WTC11 (cell line): ENCODE results near the gene SLC37A3. TPM values are rescaled to one million over a fixed set of nuclear protein-coding genes. Genes with fewer than 3 reads are reported as not detected.

Experiments
- ATAC-seq: fragments of 200-7000 bp; cut with Tn5 transposase; 2 replicates; pipeline ENCODE4 v1.10.0; 2021; ENCODE audit warnings: mild to moderate bottlenecking, moderate library complexity
- CTCF ChIA-PET: fragments of 300-600 bp; sonication (Branson Sonifier 250); formaldehyde crosslinking; loops from one replicate; lab custom pipeline; 2021; ENCODE audit warnings: antibody characterized with exemption; lab: Charles Lee
- POLR2A ChIA-PET: fragments of 350-600 bp; sonication (Branson Sonifier 250); formaldehyde crosslinking; loops from one replicate; lab custom pipeline; 2021; ENCODE audit warnings: antibody characterized with exemption; lab: Charles Lee
- DNase-seq: peaks from one replicate; pipeline ENCODE4 v3.0.0; 2021; ENCODE audit warnings: low spot score
- H3K27ac Mint-ChIP-seq: 2 replicates; pipeline ENCODE4 v1.8.0; 2021; ENCODE audit warnings: mixed read lengths
- H3K27me3 Mint-ChIP-seq: 2 replicates; pipeline ENCODE4 v1.8.0; 2021; ENCODE audit warnings: low read depth, mild to moderate bottlenecking, moderate library complexity, mixed read lengths
- H3K36me3 Mint-ChIP-seq: 2 replicates; pipeline ENCODE4 v1.8.0; 2021; ENCODE audit warnings: mixed read lengths
- H3K4me1 Mint-ChIP-seq: 2 replicates; pipeline ENCODE4 v1.8.0; 2022; ENCODE audit warnings: mixed read lengths
- H3K4me3 Mint-ChIP-seq: 2 replicates; pipeline ENCODE4 v1.8.0; 2021; ENCODE audit warnings: mild to moderate bottlenecking, moderate library complexity, mixed read lengths
- H3K9me3 Mint-ChIP-seq: 2 replicates; pipeline ENCODE4 v1.8.0; 2021; ENCODE audit warnings: mixed read lengths
- CBFB ChIP-seq: sonication (generic); formaldehyde crosslinking; IDR thresholded peaks from 2 replicates; pipeline ENCODE4 v1.8.1; 2022; ENCODE audit warnings: mild to moderate bottlenecking, low read depth, missing genetic modification reagents
- EMX1 ChIP-seq: fragments of 250-450 bp; sonication (Bioruptor Pico); IDR thresholded peaks from 2 replicates; pipeline ENCODE4 v1.8.0; 2021; ENCODE audit warnings: mild to moderate bottlenecking
- ESRRA ChIP-seq: sonication (generic); formaldehyde crosslinking; IDR thresholded peaks from 2 replicates; pipeline ENCODE4 v1.8.1; 2022; ENCODE audit warnings: mild to moderate bottlenecking, missing genetic modification reagents, borderline replicate concordance
- HMGA2 ChIP-seq: fragments of 250-450 bp; sonication (Bioruptor Pico); IDR thresholded peaks from 2 replicates; pipeline ENCODE4 v1.4.0; 2021; ENCODE audit warnings: mild to moderate bottlenecking, moderate library complexity
- HMGXB4 ChIP-seq: sonication (generic); formaldehyde crosslinking; IDR thresholded peaks from 2 replicates; pipeline ENCODE4 v1.8.1; 2023; ENCODE audit warnings: mild to moderate bottlenecking, moderate library complexity, missing genetic modification reagents
- IRF2 ChIP-seq: sonication (generic); formaldehyde crosslinking; IDR thresholded peaks from 2 replicates; pipeline ENCODE4 v1.8.0; 2022; ENCODE audit warnings: low read depth, missing genetic modification reagents, borderline replicate concordance
- JAZF1 ChIP-seq: fragments of 250-450 bp; sonication (Bioruptor Pico); IDR thresholded peaks from 2 replicates; pipeline ENCODE4 v1.9.0; 2021; ENCODE audit warnings: moderate library complexity, mild to moderate bottlenecking, inconsistent platforms
- NFYB ChIP-seq: sonication (generic); formaldehyde crosslinking; conservative IDR thresholded peaks from 2 replicates; pipeline ENCODE4 v1.8.0; 2022; ENCODE audit warnings: low read depth, missing genetic modification reagents
- PRRX2 ChIP-seq: fragments of 250-450 bp; sonication (Bioruptor Pico); IDR thresholded peaks from 2 replicates; pipeline ENCODE4 v1.8.0; 2021; ENCODE audit warnings: mild to moderate bottlenecking
- RORB ChIP-seq: fragments of 250-450 bp; sonication (Bioruptor Pico); IDR thresholded peaks from 2 replicates; pipeline ENCODE4 v1.9.0; 2021; ENCODE audit warnings: mild to moderate bottlenecking
- SMAD3 ChIP-seq: sonication (generic); formaldehyde crosslinking; IDR thresholded peaks from 2 replicates; pipeline ENCODE4 v1.8.0; 2022; ENCODE audit warnings: missing genetic modification reagents, mild to moderate bottlenecking, borderline replicate concordance
- STAT6 ChIP-seq: sonication (generic); formaldehyde crosslinking; conservative IDR thresholded peaks from 2 replicates; pipeline ENCODE4 v1.8.1; 2023; ENCODE audit warnings: mild to moderate bottlenecking, low read depth, missing genetic modification reagents, moderate library complexity
- USF1 ChIP-seq: sonication (generic); formaldehyde crosslinking; IDR thresholded peaks from 2 replicates; pipeline ENCODE4 v1.8.0; 2022; ENCODE audit warnings: mild to moderate bottlenecking, missing genetic modification reagents
- ZNF317 ChIP-seq: sonication (generic); formaldehyde crosslinking; IDR thresholded peaks from 2 replicates; pipeline ENCODE4 v1.8.1; 2023; ENCODE audit warnings: low read depth, mild to moderate bottlenecking, moderate library complexity, missing genetic modification reagents, borderline replicate concordance
- ZNF423 ChIP-seq: fragments of 250-450 bp; sonication (Bioruptor Pico); IDR thresholded peaks from 2 replicates; pipeline ENCODE4 v2.1.2; 2022; ENCODE audit warnings: mild to moderate bottlenecking, moderate library complexity
- total RNA-seq: library from RNA; stranded (reverse); gene quantifications from 3 replicates; pipeline ENCODE4 v1.2.3, GENCODE V29; 2021

The SLC37A3 gene
- total RNA-seq, 1 experiment from 2014 or later = 54.8 TPM

- ChIA-PET POLR2A (no interaction called here), CTCF (no interaction called here)
- ATAC-seq (no peak), DNase-seq (no peak)
- TF ChIP-seq NFYB (CRISPR knock-in tag) (no peak), STAT6 (CRISPR knock-in tag) (no peak), EMX1 (CRISPR knock-in tag) (no peak), HMGXB4 (CRISPR knock-in tag) (no peak), IRF2 (no peak), JAZF1 (CRISPR knock-in tag) (no peak), ZNF423 (CRISPR knock-in tag) (no peak), RORB (CRISPR knock-in tag) (no peak), PRRX2 (CRISPR knock-in tag) (no peak), SMAD3 (CRISPR knock-in tag) (no peak), USF1 (CRISPR knock-in tag) (no peak), ESRRA (CRISPR knock-in tag) (no peak), HMGA2 (CRISPR knock-in tag) (no peak), CBFB (no peak)
- Mint-ChIP-seq H3K36me3 (peaks cover 6% of the 10 kb centered on the region), H3K4me1 (no peaks in the 10 kb centered on the region), H3K27ac (no peak overlapping the region), H3K27me3 (no peaks in the 10 kb centered on the region), H3K9me3 (peaks cover 19% of the 10 kb centered on the region), H3K4me3 (no peak overlapping the region)
Measured at GRCh38 chr7:140317597-140317996, 80.7 kb downstream of the SLC37A3 start.

- H3K27me3 Mint-ChIP-seq = no peaks in the 10 kb centered on the region
- H3K4me3 Mint-ChIP-seq = no peak overlapping the region
- ATAC-seq (no peak), DNase-seq (no peak)
- peaks cover 30% of the 10 kb centered on the region for H3K9me3 Mint-ChIP-seq
- TF ChIP-seq IRF2 (no peak), ZNF317 (CRISPR knock-in tag) (no peak), STAT6 (CRISPR knock-in tag) (no peak)
- ChIA-PET POLR2A (no interaction called here), CTCF (interaction anchor here (0.8 kb wide), 1 partner anchor 27 kb away, joined by 3 read pairs; no protein-coding TSS in a partner anchor)
- no peaks in the 10 kb centered on the region for H3K4me1 Mint-ChIP-seq
- peaks cover 18% of the 10 kb centered on the region for H3K36me3 Mint-ChIP-seq
- H3K27ac Mint-ChIP-seq = no peak overlapping the region
Measured at GRCh38 chr7:140316165-140316661, 82.1 kb downstream of the SLC37A3 start.
